ENCODE measurements around the gene PDZD2.
"Not testable (repeated sequence)": the region's sequence is repeated elsewhere in the genome, so short reads cannot be mapped to it uniquely, and the experiment has no call there.

Gene PDZD2

DNA sequence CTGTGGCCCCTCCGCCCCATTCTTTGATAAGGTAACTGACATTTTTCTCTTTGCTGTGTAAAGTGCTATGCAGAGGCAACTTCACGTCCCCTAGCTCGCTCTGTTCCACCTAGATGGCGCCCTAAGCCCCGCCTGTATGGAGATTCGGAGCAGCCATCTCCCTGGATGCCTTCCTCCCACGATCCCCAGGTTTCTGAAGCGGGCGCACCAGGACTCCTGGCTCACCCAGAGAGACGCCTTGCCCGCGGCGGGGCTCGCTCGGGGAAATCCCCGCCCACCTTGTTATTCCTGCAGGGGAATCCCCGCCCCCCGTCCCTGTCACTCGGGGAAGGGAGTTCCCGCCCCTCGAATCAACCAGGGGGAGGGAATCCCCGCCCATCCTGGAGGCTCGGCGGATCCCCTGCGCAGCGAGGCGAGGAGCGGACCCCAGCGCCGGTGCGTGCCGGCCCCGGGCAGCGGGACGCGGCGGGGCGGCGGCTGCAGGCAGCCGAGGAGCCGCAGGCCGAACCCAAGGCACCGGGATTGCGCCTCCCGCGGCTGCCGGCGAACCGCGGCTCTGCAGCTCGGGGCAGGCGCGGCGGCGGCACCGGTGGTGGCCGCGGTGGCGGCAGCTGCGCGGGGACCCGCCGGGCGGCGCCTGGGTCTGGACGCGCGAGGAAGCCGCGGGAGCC is at the start of gene PDZD2:
Gene PDZD2 (plus strand): TSS at position 384 of the 671 bp plus-strand sequence.
- DNase-seq (ENCODE audit: low spot score), result peak; percentile 88

GRCh38 chr5:31593665-31594064 is 45.3 kb upstream of the PDZD2 start:
- no peak for DNase-seq (ENCODE audit: low spot score)

GRCh38 chr5:31596354-31596753 is 42.6 kb upstream of the PDZD2 start:
- no peak for DNase-seq (ENCODE audit: low spot score)

DNA sequence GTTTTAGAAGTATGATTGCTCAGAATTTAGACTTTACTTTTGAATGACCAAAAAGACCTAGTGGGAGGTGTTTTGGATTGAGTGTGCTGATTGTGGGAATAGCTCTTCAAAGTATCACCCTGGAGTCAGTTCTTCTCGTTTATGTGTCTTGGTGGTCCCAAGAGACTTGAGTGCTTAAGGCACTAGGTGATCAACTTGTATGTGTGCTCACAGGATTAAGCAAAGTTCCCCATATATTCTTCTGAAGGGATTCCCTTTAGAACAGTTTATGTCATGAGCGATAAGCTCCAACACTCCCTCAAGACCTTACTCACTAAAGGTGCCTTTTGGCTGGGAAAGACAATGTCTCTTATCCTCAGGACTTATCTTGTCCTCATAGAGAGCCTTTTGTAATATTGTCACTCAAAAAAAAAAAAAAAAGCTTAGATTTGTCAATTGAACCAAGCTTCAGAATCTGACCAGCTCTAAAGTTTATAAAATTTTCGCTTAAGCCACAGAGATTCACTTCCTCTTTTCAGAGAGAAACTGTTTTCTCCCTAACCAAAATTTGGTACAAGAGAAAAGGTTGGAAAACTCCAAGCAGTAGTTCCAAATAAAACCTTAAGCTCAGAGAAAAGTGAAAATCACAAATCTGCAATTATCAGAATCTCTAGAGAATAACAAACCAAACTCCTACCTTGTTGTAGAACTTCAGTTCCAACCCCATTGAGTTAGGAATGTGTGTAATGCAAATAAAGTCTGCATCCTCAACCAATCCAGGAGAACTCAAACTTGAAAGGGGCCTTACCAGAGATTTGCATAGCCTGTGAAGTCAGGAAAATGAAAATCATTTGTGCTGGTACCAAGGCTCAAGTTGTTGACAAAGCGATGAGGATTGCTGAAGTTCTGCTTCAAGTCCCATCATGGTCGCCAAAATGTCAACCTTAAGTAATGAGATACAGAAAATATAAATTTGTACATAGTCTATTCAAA is 40.0 kb upstream of the PDZD2 start:
- DNase-seq (ENCODE audit: low spot score), result peak; percentile 28

- DNase-seq (ENCODE audit: low spot score), result not testable (repeated sequence)
Measured at GRCh38 chr5:31602305-31602704, 36.6 kb upstream of the PDZD2 start.

DNA sequence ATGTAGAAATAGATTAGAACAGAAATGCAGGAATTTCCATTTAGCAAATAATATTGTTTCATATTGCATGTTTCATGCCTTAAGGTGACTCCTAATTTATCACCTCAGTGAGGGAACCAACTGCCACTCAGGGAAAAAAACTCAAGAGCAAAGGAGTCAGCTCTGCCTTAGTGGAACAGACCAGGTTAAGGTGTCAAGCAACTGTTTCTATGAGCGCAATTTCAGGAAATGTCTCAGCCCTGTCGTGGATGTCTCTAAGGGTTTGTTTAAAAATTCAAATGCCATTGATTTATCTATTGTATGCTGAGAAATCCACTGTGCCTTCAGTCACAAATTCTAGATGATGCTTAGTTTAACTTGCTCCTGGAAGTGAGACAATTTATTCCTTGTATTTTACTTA is 34.7 kb upstream of the PDZD2 start:
- no peak for DNase-seq (ENCODE audit: low spot score)

DNA sequence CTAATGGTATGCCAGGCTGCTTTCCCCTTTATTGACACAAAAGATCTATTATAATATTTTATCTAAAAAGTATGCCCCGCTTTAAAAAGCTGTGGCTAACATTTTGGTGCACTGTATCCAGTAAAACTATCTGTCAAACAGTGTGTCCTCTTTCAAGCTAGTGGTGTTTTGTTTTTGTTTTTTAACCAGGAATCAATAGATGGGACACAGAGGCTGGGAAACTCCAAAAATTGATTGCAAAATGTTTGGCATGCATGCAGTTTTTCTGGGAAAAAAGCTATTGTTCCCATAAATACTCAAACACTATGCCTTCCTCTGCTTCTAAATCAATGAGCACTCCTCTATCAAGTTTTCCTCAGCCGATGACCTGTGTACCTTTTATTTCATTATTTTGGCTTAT is 34.3 kb upstream of the PDZD2 start:
- no peak for DNase-seq (ENCODE audit: low spot score)

DNA sequence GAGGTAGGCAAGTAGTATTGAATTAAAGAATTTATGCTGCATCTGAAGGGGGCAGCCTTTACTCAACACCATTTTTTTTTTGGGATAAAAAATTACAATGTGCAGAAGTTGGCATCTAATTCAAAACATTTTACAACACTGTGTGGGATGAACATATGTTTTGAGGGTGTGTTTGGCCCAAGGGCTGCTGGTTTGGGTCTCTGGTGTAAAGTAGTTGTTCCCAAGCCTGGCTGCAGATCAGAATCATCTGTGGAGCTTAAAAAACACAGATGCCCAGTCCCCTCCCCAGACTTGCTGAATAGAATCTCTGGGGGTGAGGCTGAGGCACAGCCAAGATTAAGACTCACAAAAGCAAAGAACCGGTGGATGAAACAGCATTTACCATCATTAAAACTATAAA is 33.0 kb upstream of the PDZD2 start:
- DNase-seq (ENCODE audit: low spot score), result no peak

DNA sequence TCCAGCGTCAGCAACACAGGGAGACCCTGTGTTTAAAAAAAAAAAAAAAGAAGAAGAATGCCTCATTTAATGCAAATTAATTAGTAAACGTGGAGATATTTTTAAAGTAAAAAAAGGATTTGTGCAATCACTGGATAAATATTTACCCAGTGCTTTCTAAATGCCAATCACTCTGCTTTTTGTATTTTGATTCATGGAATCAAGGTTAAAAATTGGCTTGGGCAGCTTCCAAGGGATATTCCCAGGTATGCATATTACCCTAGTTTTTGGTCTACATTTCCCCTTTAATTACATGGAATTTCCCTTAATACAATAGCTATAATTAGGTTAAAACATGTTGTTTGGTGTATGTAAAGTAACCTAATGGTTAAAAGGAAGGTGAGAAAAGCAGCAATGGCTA is 31.4 kb upstream of the PDZD2 start:
- DNase-seq (ENCODE audit: low spot score), result no peak

GRCh38 chr5:31611002-31611401 is 27.9 kb upstream of the PDZD2 start:
- DNase-seq (ENCODE audit: low spot score), result no peak

DNA sequence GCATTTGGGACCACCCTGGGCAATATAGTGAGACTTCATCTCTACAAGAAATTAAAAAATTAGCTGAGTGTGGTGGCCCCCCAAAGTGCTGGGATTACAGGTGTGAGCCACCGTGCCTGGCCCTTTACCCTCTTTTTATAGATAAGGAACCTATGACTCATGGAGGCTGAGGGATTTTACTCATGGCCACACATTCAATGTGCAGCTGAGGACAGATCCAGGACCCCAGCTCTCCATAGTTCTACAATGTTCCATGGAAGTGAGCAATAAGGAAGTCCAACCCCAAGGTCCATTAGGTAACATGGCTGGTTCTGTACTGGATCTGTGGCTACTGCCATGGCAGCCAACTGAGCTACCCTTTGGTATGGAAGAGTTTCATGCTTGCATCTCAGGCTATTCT is 25.3 kb upstream of the PDZD2 start:
- no peak for DNase-seq (ENCODE audit: low spot score)

GRCh38 chr5:31614151-31615020 is 24.5 kb upstream of the PDZD2 start:
- DNase-seq (ENCODE audit: low spot score), result no peak

DNA sequence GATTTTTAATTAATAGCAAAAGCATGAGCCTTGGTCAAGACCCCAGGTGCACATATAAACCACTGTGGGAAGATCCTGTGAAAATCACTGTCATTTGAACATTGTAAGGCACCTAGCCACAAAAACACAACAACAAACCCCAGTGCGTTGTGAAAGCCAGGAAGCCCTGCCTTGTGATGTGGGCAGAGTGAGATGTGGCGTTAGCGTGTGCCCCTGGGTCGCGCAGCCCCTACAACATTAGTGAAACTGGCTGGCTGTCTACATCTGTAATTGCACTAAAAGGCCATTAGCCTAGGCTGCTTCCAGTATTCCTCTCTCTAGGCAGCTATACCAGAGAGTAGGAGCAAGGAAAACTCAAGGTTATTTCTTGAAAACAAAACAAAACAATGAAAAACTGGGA is 21.1 kb upstream of the PDZD2 start:
- DNase-seq (ENCODE audit: low spot score), result no peak

DNA sequence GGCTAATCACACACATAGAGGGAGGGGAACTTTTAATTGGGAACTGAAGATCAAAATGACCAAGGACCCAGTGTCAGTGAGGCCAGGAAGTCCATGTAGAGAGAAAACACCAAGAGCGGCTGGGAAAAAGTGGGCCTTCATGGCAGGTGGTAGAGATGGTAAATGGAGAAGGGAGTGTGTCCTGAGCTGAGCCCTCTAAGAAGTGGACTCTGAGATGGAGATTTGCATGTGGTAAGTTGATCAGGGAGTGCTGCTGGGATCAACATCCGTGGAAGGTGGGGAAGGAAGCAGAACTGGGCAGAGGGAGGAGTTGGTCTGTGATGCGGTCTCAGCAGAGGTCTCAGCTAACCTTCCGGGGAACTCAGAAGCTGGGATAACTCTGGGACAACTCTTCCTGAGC is 18.9 kb upstream of the PDZD2 start:
- DNase-seq (ENCODE audit: low spot score), result no peak

GRCh38 chr5:31623249-31623648 is 15.7 kb upstream of the PDZD2 start:
- no peak for DNase-seq (ENCODE audit: low spot score)

DNA sequence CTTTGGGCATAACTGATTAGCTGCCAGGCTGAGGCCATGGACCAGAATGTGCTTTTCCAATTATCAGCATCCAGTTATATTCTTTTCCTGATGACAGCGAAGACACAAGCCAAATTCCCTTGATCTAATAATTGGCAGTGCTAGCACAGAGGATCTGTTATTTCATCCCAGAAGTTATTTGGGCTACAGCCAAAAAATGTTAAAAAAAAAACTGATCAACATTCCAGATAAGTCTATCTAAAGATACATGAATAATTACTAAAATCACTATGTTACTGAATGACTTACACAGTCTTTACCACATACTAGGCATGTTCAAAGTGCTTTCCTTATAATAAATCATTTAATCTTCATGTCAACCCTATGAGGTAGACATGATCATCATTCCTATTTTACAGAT is 13.5 kb upstream of the PDZD2 start:
- no peak for DNase-seq (ENCODE audit: low spot score)

DNA sequence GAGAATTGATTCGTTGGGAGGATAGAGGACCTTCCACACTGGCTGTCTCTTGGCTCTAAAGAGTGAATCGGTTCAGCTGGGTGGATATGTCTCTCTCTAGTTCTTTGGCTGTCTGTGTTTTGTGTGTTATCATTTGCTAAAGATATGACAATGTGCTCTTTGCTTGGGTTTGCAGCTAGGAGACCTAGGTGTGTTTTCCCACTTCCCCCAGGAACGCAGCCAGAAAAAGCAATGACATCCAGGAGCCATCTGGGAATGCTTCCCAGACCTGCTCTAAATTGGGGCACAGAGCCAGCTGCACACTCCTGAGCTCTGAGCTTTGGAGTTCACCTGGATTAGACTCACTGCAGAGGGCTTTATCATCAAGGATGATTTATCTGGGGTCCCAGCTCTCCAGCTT is 12.8 kb upstream of the PDZD2 start:
- DNase-seq (ENCODE audit: low spot score), result no peak

GRCh38 chr5:31626604-31627234 is 12.2 kb upstream of the PDZD2 start:
- DNase-seq (ENCODE audit: low spot score), result no peak

DNA sequence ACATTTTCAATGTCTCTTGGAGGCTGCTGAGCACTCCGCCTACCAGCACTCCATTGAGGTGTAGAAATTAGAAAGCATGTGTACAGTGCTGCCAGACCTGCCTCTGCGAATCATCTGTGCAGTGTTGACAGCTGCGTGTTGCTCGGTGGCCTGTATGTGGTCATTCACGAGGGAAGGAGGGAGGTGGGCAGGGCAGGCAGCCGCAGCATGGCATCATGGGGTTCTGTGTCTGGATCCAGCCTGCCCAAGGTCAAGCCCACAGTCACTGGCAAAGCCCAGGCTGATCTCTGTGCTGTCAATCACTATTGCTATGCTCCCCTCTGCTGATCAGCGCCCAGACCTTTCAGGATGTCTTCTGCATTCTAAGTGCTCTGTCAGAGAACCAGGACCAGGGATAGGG is 8.0 kb upstream of the PDZD2 start:
- DNase-seq (ENCODE audit: low spot score), result no peak

DNA sequence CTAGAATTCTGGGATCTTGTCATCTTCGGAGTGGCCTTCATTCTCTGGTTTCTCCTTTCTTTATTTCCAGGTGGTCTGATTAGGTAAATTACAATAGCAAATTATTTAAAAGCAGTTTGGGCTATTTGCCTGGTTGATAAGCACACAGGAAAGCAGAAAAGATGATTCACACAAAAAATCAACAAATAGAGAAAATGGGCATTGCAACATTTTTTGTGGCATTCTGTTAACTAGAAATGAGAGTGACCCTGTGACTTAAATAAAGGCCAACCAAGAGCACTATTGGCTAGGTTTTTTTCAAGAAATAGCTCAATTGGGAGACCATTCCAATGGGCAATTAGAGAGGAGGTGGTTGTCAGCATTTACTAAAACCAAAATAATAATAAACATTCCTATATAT is 6.5 kb upstream of the PDZD2 start:
- no peak for DNase-seq (ENCODE audit: low spot score)

DNA sequence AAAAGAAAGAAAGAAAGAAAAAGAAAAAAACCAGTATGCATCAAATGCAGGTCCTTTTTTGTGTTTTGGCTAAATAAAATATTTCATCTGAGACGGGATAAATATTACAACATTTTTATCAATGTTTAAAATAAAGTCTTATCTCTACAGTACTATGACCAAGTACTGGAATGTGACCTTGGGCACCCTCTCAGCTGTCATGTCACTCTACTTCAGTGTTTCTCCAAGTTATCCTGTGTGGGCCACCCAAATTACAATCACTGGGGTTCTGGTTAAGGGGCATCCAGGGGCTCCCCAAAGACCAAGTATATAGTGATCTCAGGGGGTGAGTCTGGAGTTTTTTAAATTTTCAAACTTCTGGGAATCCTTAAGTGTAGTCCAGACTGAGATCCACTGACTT is 3.5 kb upstream of the PDZD2 start:
- DNase-seq (ENCODE audit: low spot score), result no peak

DNA sequence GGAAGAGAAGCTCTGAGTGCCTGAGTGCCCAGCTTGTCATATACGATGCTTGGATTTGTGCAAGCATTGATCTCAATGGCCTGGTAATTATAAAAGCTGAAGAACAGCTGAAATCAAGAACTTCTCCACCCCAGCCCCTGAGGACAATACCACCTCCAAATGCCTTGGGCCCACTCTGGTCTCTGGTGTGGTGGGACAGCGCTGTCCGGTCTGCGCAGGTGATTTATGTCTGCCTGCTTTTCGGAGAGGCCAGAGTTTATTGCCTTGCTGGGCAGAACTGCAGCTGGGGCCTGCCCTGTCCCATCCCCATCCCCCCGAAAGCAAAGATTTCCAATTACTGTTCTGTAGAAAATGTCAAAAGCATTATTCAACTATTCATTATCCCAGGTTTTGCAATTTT is 1.1 kb upstream of the PDZD2 start:
- no peak for DNase-seq (ENCODE audit: low spot score)
